Stimulated activated CD4-positive, alpha-beta T cell treated with anti-CD3 and anti-CD28 coated beads, Interleukin-1b, Interleukin-23, amount 100 ng/mL, for 1 hour (primary cell): Measurements from ENCODE around the gene PPBP.
"Not testable (repeated sequence)": the region's sequence is repeated elsewhere in the genome, so short reads cannot be mapped to it uniquely, and the experiment has no call there.

Source experiments
- DNase-seq, 2 donors: peaks; one replicate each; pipeline ENCODE4 v3.0.0-alpha.2; 2020; ENCODE audit warnings: low read depth in 2 of 2

The PPBP gene

GRCh38 chr4:73992050-73992449 lies 4.1 kb upstream of the PPBP start:
- no peak for DNase-seq

DNA sequence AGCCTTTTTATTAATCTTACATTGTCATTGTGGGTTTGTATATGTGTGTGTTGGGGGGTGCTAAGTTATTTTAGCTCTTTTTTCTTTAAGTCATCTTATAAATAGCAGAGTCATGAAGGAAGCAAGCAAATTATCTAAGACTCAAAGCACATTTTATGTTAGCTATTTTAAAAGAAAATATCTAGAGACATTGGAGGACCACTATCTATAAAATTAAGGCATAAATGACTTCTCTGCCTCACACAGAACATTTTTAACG lies 3.7 kb upstream of the PPBP start:
- no peak for DNase-seq

DNA sequence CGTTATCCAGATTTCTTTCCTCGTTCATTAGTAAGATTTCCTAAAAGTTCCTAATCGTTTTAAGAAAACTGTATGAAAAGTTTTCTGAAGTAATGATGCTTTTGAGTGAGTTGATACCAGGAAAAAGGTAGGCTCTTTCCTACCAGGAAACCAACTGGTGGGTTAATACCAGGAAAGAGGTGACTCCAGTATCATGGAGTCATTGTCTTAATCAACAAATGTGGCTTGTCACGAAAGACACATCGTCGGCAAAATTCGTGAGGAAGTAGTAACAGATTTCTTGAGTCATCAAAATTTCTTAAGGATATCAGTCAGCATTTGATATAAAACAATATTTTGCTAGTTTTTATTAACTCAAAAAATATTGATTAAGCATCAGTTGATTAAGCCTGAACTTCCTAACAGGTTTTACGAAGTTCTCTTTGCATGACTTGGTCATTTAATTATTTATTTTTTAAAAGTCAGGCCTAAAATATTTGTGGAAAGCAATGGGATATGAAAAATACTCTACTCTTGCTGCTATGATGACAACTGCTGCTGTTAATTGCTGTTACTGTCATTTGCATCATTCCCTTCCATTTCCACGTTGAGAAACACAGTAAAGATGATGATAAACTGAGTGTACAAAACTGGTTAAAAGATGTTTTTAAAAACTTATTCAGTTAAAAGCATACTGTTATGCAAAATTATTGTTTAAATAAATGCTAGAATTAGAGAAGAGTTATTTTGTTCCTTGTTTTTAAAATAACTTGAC lies 3.2 kb upstream of the PPBP start:
- DNase-seq = no peak

DNA sequence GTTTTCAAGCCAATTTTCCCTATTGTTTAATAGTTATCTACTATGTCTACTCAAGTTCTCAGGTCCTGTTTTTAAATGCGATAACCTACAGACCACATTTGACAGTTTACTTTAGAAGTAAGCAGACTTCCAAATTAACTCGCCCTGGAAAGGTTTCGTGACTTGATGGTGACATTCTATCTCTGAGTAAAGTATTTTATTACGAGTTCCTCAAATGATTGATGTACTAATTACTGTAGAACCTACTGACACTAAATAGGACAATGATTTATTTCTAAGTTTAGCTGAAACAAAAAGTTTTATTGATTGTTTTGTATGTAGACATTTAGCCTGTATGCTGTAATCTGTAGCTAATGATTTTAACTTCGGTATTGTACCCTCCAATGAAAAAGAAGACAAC lies 1.9 kb upstream of the PPBP start:
- no peak for DNase-seq

GRCh38 chr4:73989031-73989430 lies 1.0 kb upstream of the PPBP start:
- no peak for DNase-seq

GRCh38 chr4:73985528-73985852 lies 2.5 kb downstream of the PPBP start:
- DNase-seq = no peak

- DNase-seq = no peak
Observed at GRCh38 chr4:73984736-73985527, 3.1 kb downstream of the PPBP start.

DNA sequence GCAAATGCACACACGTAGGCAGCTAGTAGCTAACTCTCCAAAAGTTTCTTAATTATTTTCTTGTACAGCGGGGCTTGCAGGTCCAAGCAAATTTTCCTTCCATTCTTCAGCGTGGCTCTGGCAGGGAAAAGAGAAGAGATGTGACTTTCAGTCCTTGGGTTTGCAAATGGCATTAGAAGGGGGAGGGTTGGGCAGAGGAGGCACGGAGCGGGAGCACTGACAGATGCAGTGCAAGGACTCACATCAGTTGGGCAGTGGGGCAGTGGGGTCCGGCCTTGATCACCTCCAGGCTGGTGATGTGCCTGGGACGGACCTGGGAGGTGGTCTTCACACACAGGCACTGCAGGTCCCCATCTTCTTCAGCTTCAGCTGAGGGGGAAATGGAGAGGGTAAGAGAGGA lies 6.8 kb downstream of the PPBP start:
- DNase-seq = not testable (repeated sequence)

DNA sequence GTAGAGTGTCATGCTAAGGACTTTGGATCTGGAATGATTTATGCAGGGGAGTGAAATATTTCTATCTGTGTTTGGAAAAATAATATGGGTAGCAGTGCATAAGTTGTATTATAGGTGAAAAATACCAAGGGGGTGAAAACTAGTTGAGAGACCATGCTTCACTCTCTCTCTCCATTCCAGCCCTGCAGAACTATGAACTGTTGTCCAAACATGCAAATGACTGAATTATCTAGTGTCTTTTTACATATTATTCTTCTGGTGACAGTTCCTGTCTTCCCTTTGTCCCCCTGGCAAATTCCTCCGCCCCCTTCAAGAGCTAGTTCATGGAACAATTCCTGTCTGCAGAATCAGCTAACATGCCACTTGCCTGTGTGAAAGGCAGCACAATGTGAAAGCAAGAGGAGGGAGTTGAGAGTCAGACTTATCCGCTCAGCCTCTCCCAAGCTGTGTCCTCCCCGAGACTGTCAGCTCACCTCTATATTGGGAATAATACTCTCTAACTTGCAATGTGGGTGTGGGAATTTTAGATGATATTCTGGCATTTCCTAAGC lies 8.5 kb downstream of the PPBP start:
- no peak for DNase-seq

- no peak for DNase-seq
Observed at GRCh38 chr4:73978886-73979285, 9.1 kb downstream of the PPBP start.

DNA sequence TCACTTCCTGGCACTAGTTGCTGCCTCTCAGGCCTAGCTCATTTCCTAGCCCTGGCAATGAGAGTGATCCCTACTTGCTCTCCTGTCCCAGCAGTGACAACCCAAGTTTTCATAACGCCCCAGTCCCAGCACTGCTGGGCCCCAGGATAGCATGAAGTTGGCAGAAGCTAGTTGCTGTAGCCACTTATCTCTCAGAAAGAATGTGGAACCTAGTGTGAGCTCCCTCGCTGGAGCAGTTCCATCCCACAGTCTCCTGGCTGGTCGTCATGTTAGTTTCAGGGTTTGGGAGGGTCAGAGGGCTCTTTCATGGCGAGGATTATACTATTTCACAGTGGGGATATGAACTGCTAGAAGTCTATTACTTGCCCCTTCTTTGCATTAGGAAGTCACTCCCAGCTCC lies 11.3 kb downstream of the PPBP start:
- no peak for DNase-seq

- no peak for DNase-seq
Observed at GRCh38 chr4:73976217-73976616, 11.8 kb downstream of the PPBP start.

DNA sequence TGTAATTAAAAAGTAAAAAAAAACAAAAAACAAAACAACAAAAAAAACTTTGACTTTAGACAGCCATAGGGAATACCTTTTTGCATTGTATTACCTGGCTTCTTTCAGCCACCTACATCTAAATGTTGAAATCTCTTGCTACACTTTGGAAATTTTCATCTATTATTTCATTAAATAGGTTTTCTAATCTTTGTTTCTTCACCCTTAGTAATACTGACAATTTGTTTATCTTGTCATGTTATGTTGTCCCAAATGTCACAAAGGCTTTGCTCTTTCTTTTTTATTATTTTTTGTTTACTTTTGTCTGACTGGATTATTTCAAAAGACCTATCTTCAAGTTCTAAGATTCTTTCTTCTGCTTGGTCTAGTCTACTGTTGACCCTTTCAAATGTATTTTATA lies 13.6 kb downstream of the PPBP start:
- no peak for DNase-seq

DNA sequence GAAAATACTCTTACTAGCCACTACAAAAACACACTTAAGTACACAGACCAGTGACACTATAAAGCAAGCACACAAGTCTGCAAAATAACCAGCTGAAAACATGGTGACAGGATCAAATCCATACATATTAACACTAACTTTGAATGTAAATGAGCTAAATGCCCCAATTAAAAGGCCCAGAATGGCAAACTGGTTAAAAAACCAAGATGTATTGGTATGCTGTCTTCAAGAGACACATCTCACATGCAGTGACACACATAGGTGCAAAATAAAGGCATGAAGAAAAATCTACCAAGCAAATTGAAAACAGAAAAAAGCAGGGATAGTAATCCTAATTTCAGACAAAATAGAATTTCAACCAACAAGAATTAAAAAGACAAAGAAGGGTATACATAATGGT lies 17.0 kb downstream of the PPBP start:
- DNase-seq = no peak

DNA sequence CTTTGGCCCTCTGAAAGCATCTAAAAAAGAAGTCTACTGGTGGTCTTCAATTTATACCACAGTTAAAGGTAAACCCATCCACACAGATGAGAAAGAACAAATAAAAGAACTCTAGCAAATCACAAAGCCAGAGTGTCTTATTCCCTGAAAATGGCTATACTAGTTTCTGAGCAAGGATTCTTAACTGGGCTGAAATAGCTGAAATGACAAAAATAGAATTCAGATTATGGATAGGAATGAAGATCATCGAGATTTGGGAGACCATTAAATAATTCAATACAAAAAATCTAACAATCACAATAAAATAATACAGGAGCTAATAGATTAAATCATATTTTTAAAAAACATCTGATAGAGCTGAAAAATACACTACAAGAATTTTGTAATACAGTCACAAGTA lies 18.0 kb downstream of the PPBP start:
- DNase-seq = no peak

GRCh38 chr4:73967866-73968265 lies 20.1 kb downstream of the PPBP start:
- DNase-seq = no peak

- no peak for DNase-seq
Observed at GRCh38 chr4:73964862-73965611, 23.0 kb downstream of the PPBP start.

GRCh38 chr4:73962724-73963123 lies 25.3 kb downstream of the PPBP start:
- DNase-seq = no peak

DNA sequence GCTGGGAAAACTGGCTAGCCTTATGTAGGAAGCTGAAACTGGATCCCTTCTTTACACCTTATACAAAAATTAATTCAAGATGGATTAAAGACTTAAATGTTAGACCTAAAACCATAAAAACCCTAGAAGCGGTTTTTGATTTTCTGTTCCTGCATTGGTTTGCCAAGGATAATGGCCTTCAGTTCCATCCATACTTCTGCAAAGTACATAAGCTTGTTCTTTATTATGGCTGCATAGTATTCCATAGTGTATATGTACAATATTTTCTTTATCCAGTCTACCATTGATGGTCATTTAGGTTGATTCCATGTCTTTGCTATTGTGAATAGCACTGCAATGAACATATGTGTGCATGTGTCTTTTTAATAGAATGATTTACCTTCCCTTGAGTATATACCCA lies 28.9 kb downstream of the PPBP start:
- DNase-seq = not testable (repeated sequence)

DNA sequence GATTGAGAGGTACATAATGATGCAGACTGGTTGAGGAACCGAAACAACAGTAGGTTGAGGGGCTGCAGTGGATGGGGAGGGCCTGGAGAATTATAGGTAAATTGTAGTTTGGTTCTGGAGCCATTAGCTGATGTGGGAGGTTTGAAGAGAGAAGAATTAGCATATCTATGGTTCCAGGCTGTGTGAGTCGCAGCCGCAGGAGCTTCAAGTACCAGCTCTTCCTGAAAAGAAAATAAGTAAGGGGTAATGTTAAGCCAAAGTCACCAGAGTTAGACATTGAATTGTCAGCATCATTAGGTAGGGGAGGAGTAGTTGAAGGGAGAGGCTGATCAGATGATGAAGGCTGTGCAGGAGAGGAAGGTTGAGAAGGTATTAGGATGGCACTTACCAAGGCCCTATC lies 35.6 kb downstream of the PPBP start:
- DNase-seq = no peak

DNA sequence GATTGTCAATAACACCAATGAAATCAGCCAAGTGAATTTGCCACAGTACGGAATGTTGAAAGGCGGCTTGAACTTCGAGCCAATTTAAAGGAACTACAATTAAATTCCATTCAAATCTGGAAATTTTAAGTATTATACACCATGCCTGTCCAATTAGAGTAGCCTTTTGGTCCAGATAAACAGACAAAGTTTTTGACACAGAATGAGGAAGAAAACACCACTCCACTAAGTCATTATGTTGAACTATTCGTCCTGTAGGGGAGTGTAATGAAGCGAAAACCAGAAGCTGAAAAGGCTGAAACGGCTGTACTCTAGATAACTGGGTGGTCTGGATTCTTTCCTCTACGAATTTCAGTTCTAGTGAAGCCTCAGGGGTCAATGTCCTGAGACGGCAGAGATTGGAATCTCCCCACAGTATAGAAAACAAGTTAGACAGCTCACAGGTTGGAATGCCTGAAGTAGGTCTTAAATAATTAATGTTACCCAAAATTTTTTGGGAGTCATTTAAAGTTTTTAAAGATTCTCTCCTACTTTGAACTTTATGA lies 37.5 kb downstream of the PPBP start:
- DNase-seq = not testable (repeated sequence)

DNA sequence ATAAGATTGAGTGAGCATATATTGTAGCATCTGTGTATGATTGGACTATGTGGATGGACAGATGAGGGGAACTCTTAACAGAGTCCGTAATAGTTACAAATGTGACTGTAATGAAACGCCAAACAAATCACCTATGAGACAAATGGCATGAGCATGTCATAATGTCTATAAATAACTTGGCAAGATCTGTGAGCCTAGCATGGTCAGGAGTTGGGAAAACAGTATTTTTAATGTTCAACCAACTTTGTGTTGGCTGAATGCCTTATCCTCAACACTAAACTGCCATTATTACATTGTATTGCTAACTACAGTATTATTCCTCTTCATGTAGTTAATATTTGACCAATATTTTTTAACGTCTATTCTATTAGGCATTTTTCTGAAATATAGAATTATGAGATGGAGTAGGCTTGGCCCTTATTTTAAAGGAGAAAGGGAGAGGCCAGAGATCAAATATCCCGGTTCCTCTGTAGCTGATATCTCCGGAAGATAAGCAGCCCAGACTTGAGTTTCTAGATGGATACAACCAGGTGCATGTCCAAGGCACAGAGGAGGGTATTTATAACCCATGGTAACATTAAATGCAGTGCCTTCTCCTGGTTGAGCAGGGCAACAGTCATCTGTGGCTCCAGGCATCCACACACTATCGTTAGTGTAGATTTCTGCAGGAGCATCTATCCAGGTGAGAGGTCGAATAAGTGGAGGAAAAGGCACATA lies 38.8 kb downstream of the PPBP start:
- DNase-seq = no peak
